ENCODE results near the gene FITM1. TPM values are rescaled to one million over a fixed set of nuclear protein-coding genes. Genes with fewer than 3 reads are reported as not detected.

FITM1 gene
- polyA plus RNA-seq, 1 experiment, result not detected

- no peak overlapping the region for H3K27ac ChIP-seq (ENCODE audit: low read depth, low read length)
- H3K9me3 ChIP-seq (ENCODE audit: control insufficient read depth, insufficient read depth, low read length), result no peaks in the 10 kb centered on the region
- no peak for DNase-seq (ENCODE audit: low read depth, low spot score)
- H3K4me3 ChIP-seq (ENCODE audit: low read depth, low read length), result peak overlapping the region; percentile 80
- TF ChIP-seq CTCF (IDR thresholded peaks at IDR 0.05; ENCODE audit: low read depth, low read length), result no peak
- no peaks in the 10 kb centered on the region for H3K27me3 ChIP-seq (ENCODE audit: control insufficient read depth, insufficient read depth, low read length)
- ChIA-PET CTCF (interaction anchor here (0.6 to 2.4 kb wide), 4 partner anchors 20 to 124 kb away, joined by 3 to 11 read pairs (median 4); partner anchors contain the start of gene IRF9), POLR2A (interaction anchor here (0.5 to 1.7 kb wide), 4 partner anchors 21 to 78 kb away, joined by 3 to 12 read pairs (median 4); partner anchors contain the start of genes CHMP4A, DCAF11, IRF9 and NRL)
These were observed 5.0 kb downstream of the FITM1 start for GRCh38 chr14:24135584-24135833.

- POLR2A ChIA-PET, result interaction anchor here (0.5 to 1.7 kb wide), 6 partner anchors 10 to 77 kb away, joined by 3 to 12 read pairs (median 4); partner anchors contain the start of genes CHMP4A, DCAF11, IRF9 and NRL
- Histone ChIP-seq H3K27me3 (ENCODE audit: control insufficient read depth, insufficient read depth, low read length) (no peaks in the 10 kb centered on the region), H3K9me3 (ENCODE audit: control insufficient read depth, insufficient read depth, low read length) (no peaks in the 10 kb centered on the region), H3K4me3 (ENCODE audit: low read depth, low read length) (peak within 1 kb of the TSS; percentile 80), H3K27ac (ENCODE audit: low read depth, low read length) (no peak within 1 kb of the TSS)
- peak; percentile 59 for DNase-seq (ENCODE audit: low read depth, low spot score)
- CTCF ChIA-PET, result interaction anchor here (0.6 to 2.4 kb wide), 4 partner anchors 21 to 125 kb away, joined by 3 to 11 read pairs (median 4); partner anchors contain the start of gene IRF9
- no peak for TF ChIP-seq CTCF (IDR thresholded peaks at IDR 0.05; ENCODE audit: low read depth, low read length)
These were observed 5.6 kb downstream of the FITM1 start, which contains the start of gene PSME1 for GRCh38 chr14:24135834-24136683. TSS of gene PSME1 (plus strand) at chr14:24136194. CDS start at chr14:24136263, 69 bp downstream.

- ChIA-PET POLR2A (interaction anchor here (1.0 to 1.7 kb wide), 4 partner anchors 10 to 24 kb away, joined by 3 to 8 read pairs (median 6); partner anchors contain the start of genes IRF9 and RNF31), CTCF (interaction anchor here (0.7 to 2.4 kb wide), 4 partner anchors 9 to 28 kb away, joined by 3 to 11 read pairs (median 4); partner anchors contain the start of gene IRF9)
- peak overlapping the region; percentile 80 for H3K4me3 ChIP-seq (ENCODE audit: low read depth, low read length)
- no peaks in the 10 kb centered on the region for H3K9me3 ChIP-seq (ENCODE audit: control insufficient read depth, insufficient read depth, low read length)
- TF ChIP-seq CTCF (IDR thresholded peaks at IDR 0.05; ENCODE audit: low read depth, low read length), result no peak
- H3K27ac ChIP-seq (ENCODE audit: low read depth, low read length), result no peak overlapping the region
- DNase-seq (ENCODE audit: low read depth, low spot score), result no peak
- no peaks in the 10 kb centered on the region for H3K27me3 ChIP-seq (ENCODE audit: control insufficient read depth, insufficient read depth, low read length)
These were observed 6.4 kb downstream of the FITM1 start for GRCh38 chr14:24136684-24137528.

GRCh38 chr14:24137529-24138395 lies 7.3 kb downstream of the FITM1 start:
- Histone ChIP-seq H3K9me3 (ENCODE audit: control insufficient read depth, insufficient read depth, low read length) (no peaks in the 10 kb centered on the region), H3K4me3 (ENCODE audit: low read depth, low read length) (no peak overlapping the region), H3K27ac (ENCODE audit: low read depth, low read length) (no peak overlapping the region), H3K27me3 (ENCODE audit: control insufficient read depth, insufficient read depth, low read length) (no peaks in the 10 kb centered on the region)
- POLR2A ChIA-PET, result interaction anchor here (1.4 to 1.5 kb wide), 2 partner anchors 10 to 23 kb away, joined by 6 to 7 read pairs; partner anchors contain the start of genes DCAF11, NRL and RNF31
- DNase-seq (ENCODE audit: low read depth, low spot score), result no peak
- no peak for TF ChIP-seq CTCF (IDR thresholded peaks at IDR 0.05; ENCODE audit: low read depth, low read length)
- CTCF ChIA-PET, result interaction anchor here (0.7 to 2.4 kb wide), 3 partner anchors 8 to 29 kb away, joined by 3 to 11 read pairs (median 5); partner anchors contain the start of gene IRF9
